HG02981 (cell line): ENCODE measurements around the gene RNLS.

Experiments
- ATAC-seq: cut with Tn5 transposase; IDR thresholded peaks from one replicate; pipeline ENCODE4 v1.9.1; 2021; ENCODE audit warnings: mild to moderate bottlenecking, moderate library complexity; ENCODE audit not compliant: unreplicated experiment

Gene RNLS

DNA sequence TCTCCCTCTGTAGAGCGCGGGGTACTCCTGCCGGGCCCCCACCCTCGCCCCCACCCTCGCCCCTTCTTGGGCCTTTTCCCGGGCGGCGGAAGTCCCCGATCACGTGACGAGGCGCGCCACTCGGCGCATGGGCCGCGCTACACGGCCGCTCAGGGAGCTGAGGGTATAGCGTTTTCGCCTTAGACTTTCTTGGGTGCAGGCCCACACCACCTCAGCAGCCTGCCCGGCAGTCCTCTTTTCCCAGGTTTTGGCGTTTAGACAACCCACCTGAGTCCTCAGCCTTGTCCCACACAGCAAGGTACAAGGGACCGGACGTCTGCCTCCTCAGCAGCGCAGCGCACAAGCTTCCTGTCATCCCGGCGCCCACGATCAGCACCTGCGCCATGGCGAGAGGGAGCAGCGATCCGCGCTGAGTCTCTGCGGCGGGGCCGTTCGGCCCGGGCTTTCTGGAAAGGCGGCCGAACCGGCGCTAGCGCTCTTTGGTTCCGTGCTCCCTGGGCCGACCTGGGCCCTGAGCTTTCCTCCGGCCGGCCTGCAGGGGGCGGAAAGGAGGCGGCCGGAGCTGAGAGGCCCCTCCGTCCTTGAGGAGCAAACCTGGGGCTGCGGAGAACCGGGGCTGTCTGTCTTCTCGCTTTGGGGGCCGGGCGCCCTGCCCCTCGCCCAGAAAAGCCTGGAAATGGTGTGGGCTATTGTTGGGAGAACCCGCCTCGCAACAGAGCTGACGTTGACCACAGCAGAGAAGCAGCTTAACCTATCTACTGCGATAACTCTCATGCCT is at the start of gene RNLS:
RNLS (minus strand) TSS at position 513 of the 778 bp plus-strand sequence.
- peak; percentile 79 for ATAC-seq

DNA sequence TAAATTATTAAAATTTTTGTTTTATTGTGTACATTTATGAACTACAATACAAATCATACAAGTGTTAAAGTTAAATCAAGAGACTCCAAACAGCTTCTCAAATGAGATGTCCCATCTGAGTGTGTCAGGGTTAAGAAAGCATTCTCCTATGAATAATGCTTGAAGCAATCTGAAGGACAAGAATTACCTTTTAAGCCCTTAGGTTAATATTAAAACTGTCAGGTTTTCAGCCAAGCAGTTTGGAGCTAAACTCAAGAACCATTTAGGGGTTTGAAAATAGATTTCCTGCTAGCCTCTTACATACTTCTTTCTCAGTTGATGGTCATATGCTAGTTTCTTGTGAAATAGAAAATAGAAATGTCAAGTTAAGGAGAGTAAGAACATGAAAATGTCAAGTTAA is 41.7 kb upstream of the RNLS start:
- ATAC-seq: no peak

DNA sequence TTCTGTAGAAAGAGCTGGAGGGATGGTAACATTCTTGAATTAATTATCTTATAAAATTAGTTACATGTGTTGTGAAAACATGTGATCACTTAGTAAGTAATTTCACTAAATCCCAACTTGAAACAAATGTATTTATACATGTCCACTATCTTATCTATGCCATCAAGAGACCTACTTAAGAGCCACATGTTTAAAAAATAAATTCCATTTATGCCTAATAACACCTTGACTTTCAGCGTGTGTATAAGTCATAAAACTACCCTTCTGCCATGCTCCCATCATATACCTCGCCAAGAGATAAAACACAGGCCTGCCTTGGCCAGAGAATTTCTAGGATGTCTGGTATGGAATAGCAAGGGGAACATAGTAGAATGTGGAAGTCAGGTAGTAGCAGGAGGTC is 40.7 kb upstream of the RNLS start:
- ATAC-seq: no peak

DNA sequence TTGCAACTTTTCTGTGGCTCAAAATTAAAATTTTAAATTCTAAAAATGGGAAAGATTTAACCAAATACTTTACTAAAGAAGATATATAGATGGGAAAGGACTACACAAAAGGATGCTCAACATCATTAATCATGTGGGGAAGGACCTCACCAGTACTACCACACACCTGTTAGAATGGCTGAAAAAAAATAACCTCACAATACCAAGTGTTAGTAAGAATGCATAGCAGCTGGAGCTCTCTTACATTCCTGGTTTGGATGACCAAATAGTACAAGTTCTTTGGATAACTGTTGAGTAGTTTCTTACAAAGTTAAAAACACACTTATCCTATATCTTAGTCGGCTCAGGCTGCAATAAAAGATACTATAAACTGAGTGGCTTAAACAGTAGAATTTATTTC is 37.3 kb upstream of the RNLS start:
- ATAC-seq: no peak

DNA sequence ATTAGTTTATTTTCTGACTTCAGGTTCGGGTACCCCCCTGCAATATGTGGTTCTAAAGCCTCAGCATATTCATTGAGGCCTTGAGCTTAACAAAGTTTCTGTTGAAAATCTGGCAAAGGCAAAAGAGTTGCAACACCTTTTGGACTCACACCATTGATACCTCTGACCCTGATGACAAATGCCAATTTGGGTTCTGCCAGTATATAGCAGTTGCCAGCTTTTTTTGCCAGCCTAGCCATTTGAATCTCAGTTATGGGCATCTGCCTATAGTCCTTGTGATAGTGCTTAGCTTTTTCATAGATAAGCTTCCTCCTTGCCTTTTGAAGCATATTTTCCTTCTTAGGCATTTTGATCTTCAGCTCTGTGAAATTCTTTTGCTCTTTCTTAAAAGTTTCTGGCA is 35.4 kb upstream of the RNLS start:
- ATAC-seq: no peak

DNA sequence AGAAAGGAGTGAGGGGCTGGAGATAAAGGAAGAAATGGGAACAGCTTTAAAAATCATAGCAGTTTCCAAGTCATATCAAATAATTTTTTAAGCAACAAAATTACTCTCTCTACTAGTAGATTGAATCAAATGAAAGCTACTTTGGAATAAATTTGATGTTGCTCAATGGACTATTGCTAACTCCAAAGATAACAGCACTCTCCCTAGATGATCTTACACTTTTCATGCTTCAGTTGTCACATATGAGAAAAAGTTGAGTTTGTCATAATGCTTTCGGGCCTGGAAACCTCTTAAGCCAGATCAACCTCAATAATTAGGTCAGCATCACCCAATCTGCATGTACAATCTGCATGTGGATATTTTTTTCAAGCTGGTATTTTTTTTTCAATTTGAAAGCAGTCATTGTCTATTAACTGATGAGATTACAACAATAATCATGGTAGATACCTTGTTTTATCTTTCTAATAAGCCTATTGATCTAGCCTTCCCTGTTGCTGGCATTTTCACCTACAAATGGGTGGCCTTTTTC is 34.7 kb upstream of the RNLS start:
- no peak for ATAC-seq

DNA sequence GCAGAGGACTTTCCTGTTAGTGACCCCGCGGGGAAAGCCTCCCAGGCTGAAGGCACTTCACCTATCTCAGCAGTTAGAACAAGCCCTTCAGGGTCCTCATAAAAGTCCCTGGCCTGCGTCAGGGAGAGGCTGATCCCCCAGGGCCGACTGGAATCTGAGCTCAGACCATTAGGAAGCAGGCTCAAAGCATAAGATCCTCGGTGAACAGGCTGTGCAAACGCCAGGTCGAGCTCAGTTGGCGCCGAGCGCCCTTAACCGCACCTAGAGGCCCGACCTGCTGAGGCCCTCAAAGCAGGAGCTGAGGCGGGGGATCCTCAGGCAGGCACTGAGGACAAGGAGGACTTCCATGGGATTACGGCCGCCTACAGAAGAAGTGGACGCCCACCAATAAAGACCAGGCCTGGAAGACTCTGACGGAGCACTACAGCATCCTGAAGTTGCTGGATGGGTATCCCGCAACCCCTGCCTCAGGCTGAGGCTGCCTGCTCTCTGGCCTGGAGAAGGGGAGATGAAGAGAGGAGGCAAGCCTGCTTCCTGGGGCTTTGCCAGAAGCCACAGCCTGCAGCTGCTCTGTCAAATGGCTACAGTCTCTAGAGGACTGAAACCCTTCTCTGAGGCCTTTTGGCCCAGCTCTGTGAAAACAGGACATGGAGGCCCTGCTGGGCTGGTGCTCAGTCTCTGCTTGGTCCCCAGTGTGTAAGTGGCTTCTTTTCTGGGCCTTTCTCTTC is 33.3 kb upstream of the RNLS start:
- no peak for ATAC-seq

DNA sequence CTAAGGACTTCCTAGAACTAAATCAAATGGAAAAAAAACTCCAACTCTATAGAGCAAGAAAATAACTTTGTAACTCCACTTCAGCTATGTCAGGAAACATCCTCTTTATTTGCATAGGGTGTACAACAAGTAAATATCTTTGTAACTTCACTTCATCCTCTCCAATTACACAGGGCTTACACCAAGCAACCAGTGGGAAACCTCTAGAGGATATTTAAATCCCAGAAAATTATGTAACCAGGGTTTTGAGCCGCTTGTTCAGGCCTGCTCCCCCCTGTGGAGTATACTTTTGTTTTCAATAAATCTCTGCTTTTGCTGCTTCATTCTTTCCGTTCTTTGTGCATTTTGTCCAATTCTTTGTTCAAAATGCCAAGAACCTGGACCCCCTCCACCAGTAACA is 25.7 kb upstream of the RNLS start:
- no peak for ATAC-seq

DNA sequence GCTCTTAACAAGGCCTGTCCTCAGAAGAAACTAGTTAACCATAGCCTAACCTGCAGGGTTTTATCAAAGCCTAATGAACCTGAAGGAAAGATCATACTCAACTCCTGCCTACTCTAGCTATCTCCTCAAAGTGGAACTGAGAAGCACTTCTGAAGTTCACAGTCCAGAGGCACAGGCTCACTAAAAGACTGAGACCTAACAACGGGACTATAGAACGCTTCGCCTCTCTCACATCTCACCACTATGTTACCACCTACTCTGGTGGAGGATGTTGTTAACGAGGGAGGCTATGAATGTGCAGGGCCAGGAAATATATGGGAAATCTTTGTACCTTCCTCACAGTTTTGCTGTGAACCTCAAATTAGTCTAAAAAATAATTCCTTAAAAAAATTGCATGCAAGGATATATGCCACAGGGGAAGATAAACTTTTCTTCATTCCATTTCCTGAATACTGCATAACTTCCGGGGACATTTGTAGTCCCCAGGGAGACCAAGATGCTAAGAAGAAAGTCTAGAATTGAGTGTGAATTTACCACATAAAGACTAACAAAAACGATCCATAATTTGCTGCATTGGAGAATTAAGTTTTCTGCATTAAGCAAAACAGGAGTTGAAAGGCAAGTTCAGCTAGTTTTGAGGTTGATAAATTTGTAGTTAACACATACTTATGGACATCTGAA is 25.1 kb upstream of the RNLS start:
- no peak for ATAC-seq

DNA sequence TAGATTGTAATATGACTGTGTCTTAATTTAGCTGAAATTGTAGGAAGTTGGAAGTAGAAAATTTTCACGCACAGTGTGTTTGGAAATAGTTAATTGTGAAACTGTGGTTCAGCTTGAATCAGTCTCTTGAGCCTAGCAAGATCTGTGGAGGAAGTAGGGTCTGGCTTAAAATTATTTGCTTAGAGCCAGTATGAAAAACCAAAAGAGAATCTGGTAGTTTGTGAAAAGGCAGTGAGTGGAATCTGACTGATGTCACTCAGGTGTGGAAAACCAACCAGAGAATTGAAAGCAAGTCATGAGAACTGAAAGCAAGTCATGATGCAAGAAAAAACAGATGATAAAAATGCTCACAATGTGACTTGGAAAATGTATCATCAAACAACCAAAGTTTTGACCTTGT is 14.9 kb upstream of the RNLS start:
- ATAC-seq: peak; percentile 91

DNA sequence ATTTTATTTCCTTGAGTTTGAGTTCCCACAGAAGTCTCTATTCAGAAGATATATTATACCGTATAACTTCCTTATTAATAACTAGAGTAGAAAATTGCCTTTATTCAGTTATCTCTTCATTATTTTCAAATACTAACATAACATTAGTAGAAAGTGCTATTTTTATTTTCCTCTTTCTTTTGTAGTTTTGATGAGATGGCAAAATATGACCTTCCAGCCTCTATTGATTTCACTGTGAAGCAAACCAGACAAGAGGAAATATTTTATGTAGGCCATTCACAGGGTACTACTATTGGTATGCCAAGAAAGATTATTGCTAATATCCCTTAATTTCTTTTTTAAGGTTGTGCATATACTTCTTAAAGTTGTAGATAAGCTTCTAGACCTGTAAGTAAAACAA is 11.4 kb upstream of the RNLS start:
- no peak for ATAC-seq

DNA sequence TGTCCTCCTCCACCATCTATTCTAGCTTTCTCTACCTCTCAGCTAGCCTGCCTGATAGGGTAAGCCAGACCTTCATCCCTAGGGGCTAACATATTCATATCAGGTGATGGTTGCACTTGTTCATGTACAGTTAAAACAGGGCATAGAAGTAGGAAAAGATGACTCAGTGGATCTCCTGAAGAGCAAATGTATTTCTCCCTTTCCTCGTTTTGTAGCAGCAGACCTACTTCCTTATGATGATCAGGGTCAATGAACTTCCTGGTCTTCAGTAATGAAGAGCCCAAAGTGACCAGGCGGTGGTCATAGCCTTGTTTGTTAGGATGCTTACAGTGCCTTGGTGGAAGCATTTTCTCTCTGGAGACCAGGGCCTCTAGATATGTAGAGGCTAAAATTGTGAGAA is 9.8 kb upstream of the RNLS start:
- ATAC-seq: no peak

DNA sequence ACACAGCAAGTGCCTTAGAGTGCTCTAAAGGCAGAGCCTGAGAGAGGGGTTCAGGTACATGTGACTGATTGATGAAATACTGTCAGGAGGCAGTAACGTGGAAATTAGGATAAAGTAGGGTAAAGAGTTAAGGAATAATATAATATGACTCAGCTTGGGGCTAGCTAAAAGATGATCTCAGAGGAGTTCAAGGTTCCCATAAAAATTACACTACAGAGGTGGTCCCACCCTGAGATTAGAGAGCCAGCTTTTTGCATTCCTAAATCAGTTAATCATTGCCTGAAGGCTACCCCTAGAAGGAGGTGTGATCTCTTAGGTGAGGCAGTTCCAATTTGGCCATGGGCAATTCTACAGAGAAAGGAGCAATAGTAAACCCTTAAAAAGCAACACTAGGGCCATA is 9.3 kb upstream of the RNLS start:
- ATAC-seq: no peak

DNA sequence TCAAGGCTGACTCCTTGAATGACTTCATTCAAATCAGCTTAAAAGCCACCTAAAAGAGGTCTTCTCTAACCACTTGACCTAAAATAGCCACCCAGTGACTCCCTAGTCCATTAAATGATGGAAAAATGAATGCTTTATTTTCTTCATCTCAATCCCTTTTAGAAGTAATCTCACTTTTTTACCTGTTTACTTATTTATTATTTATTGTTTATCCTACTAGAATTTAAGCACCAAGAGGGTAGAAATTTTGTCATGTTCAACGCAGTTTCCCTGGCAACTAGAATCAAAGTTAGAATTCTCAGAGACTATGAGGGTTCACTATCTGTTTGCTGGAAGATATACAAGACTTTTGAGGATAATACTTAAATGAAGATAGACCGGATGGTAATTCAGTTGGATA is 3.3 kb upstream of the RNLS start, which contains the start of gene LIPJ:
LIPJ (plus strand) TSS at position 301 of the 400 bp plus-strand sequence. CDS start 3,926 bp downstream, outside the sequence.
- ATAC-seq: no peak

DNA sequence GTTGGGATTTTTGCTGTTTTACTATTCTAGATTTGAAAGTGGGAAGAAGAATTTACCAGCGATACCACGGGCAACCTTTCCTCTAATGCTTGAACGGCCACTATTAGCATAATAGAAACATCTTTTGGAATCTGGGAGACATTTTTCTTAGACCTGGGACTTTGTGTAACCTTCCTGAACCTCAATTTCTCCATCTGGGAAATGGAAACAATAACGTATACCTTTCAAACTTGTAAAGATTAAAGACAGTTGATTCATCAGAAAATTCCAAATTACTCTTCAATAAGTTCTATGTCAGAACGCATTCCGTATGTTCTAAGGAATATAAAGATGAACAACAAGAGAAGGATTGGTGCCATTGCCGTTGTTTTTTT is 453 bp upstream of the RNLS start:
- no peak for ATAC-seq

DNA sequence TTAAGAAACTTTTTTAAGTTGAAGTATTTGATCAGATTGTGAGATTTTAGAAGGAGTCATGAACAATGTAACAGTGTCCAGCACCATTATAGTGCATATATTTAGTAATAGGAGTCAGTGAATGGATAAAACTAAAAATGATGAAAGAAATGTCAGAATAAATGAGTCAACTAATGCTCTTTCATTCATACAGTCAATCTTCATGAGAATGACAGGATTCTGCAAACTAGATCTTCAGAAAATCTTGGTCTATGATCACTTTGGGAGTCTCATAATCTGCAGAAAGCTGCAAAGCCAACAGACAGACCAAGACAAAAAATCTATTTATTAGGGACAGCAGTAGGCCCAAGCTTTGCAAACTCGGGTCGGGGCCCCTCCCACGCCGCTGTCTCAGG is 710 bp downstream of the RNLS start:
- ATAC-seq: no peak

DNA sequence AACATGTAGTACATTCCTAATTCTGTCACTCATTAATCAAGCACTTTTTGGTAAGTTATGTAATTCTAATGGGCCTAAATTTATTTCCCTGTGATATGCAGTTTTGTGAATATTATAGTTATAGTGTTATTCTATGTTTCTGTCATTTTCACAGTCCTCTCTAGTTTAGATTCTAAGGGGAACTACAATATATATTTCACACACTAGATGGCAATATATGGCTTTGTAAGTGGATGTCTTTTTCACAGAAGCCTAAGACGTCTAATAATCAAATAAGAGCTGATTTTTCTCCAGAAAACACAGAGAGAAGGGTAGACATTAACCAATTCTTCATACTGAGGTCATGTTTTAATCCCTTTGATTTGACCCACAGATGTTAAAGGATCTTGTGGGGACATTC is 18.0 kb downstream of the RNLS start:
- ATAC-seq: no peak

DNA sequence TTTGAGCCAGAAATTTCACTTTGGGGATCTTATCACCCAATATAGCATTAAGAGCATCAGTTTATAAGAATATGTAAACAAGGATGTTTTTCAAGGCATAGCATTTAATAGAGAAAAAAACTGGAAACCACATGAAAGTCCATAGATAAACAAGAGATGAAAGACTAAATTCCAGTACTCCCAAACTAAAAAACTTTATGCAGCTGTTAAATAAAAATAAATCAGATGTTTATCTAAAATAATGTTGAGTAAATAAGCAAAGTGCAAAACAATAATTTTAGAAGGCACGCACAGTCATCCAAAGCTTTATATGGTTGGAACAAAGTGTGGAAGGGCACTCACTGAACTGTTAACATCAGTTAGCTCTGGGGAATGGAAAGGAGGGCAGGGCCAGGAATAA is 21.0 kb downstream of the RNLS start:
- ATAC-seq: no peak

DNA sequence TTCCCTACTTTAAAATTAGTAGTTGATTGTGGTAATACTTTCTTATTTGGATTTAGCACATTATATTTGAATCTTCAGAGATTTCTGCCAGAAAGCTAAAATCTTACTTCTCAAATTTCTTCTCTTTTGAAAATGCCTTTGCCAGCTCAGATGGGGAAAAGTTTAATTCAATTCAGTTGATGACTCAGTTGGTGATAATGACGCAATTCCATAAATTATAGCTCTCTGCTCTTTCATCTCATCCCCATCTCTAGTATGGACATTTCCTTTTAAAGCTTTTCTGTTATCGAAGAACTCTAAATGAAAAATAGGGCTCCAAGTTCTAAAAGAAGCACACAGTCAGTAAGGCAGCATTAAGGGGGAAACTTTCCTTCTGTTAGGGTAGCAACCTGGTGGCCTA is 25.5 kb downstream of the RNLS start:
- no peak for ATAC-seq

DNA sequence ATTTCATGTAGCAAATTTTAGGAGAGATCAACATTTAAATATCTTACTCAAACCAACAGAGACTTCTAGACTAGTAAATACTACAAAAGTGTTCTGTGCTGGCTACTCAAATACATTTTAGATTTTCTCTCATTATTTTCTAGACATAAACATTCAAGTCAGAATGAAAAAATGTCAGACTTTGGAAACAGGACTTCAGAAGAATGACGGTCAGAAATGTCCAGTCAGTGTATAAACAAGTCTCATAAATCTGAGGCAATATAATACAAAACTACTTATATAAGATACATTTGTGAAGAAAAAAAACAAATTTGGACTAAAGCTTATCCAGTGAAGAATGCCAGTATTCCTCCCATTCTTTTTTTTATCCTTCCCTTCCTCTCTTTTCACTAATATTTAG is 25.9 kb downstream of the RNLS start:
- ATAC-seq: no peak

DNA sequence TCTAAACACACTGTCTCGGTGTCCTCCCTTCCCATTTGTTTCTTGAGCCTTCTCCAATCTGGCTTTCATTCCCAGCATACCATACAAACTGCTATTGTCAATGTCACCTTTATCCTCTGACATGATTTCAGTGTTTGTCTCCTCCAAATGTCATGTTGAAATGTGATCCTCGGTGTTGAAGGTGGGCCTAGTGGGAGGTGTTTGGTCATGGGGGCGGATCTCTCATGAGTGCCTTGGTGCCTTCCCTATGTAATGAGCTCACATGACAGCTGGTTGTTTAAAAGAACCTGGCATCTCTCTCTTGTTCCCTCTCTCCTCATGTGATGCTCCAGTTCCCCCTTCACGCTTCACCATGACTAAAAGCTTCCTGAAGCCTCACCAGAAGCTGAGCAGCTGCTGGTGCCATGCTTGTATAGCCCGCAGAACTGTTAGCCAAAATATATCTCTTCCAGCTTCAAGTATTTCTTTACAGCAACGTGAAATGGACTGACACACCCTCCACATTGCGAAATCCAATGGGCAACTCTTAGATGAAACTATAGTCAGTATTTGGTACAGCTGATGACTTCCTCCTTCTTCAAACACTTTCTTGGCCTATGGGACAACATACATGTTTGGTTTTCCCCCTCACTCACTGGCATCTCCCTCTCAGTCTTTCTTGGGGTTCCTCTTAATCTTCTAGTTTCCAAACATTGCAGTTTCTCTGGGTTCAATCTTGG is 27.8 kb downstream of the RNLS start:
- no peak for ATAC-seq
